HG02943 (cell line): ENCODE measurements around the gene RAPGEF3.

Experiments
- ATAC-seq: cut with Tn5 transposase; IDR thresholded peaks from one replicate; pipeline ENCODE4 v1.9.1; 2021; ENCODE audit warnings: mild to moderate bottlenecking, low read depth, moderate library complexity; ENCODE audit not compliant: unreplicated experiment

Gene RAPGEF3

DNA sequence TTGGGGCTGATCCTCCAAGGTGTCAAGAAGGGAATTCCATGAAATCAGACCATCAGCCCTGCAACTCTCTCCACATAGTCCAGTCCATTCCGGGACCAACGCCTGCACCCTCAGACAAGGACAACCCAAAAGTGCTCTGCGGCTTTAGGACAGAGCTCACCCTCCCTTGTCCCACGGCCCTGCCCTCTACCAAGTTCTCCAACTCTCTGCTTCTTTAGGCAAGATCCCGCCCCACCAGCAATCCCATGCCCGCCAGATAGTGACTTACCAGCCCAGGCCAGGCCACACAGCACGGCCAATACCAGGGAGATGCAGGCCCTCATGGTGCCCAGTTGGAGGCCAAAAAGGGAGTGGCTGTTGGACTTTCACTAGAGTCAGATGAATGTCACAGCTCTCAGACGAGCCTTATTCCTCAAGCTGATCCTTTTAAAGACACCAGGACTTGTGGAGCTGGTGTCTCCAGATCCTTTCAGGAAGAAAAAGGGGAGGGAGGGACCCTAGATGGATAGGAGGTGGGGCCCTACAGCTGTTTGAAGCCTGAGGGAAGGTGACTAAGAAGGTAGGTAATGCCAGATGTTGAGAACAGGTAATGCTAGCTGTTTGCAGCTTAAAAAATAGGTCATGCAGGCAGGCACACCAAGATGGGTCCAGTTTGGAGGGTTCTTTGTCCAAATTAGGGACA is 33.4 kb downstream of the RAPGEF3 start, which contains the start of gene ENDOU:
Gene ENDOU, minus strand, starts transcription at position 400 of the 682 bp plus-strand sequence. Its CDS starts 77 bp downstream, at position 323.
- no peak for ATAC-seq

DNA sequence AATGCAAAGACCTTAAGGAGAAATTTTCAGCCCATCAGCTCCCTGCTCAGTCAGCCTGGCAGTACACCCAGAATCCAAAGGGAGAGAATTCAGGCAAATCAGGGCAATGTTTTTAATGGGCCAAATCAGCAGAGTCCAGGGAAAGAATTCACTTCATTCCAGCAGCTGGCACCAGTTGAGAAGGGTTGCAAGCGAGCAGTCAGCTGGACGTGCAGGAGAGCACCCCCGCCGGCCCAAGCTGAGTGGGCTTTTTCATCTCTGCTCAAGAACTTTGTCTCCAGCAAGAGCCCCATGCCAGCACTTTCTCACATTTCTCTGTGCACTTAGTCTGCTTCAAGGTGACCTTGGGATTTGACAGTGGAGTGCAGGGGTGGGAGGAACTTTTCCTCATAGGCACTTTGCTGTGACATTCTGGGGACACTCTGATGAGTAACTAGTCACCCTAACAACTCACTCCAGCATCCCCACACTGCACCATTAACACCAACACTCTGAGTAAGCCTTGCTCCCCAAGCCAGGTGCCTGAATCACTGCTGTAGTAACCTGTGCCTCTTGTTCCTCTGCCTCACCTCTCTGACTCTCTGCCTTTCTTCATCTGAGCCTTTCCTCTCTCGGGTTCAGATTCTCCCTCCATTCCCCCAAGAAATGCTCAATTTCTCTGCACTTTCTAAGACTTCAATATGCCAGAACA is 35.6 kb downstream of the RAPGEF3 start:
- no peak for ATAC-seq

DNA sequence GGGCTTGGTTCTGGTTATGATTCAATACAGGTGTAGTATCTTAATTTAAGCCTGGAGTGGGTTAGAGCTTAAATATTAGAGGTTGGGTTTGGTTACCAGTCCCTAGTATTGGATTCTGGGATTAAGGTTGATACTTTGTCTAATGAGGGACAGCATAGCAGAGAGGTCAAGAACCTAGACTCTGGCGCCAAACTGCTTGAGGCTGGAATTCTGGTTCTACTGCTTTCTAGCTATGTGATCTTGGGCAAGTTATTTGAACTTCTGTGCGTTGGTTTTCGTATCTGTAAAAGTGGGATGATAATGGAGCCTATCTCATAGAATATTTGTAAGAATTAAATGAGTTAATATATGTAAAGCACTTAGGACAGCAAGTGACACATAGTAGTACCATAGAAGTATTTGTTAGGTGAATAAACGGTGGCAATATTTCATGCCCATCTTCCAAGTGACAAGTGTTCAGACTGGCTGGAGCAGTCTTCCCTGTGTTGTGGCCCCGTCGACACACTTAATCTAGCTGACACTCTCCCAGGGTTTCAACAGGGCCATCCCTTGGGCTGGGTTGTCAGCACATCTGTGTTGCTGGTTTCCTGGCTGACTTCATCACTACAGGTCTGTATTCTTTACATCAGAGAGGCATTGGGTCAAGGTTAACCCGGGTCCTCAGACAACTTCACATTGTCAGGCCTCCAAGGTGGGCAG is 36.4 kb downstream of the RAPGEF3 start:
- no peak for ATAC-seq

DNA sequence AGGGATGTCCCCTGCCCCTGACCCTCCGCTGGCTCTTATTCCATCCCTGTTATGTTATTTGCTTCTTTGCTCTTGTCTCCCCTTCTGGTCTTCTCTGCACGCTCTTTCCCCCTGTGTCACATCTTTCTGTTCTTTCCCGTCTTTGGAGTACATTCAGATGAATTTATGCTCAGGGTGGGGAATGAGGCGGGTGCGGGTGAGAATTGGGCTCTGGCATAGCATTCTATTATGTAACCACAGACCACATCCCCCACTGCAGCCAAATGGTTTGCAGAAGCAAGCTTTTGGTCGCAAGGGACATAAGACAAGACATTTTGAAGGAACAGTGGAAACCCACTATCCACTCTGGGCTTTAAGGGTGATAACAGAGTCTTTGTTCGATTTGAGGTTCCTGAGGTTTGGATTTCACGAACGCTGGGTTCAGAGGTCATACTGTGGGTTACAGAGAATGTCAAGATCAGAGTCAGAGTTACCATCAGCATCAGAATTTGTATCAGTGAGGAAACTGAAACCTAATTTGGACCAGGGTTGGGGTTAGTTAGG is 37.2 kb downstream of the RAPGEF3 start:
- no peak for ATAC-seq

DNA sequence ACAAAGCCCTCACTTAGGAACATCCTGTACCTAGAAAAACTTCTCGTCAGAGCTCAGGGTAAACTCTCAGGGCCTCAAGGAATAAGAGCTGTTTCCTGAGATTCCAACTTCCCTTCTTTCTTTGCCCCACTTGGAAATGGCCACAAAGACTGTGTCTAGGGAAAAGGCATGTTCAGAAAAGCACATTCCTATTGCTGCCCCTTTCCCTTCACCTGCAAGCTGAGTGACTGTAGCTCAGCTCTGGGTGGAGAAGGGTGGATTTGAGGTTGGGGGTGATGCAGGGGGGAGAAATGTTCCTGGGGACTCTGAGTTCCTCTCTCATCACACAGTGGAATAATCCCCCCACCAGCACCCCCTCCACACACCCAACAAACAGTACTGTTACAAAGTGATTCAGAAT is 40.1 kb downstream of the RAPGEF3 start:
- no peak for ATAC-seq

DNA sequence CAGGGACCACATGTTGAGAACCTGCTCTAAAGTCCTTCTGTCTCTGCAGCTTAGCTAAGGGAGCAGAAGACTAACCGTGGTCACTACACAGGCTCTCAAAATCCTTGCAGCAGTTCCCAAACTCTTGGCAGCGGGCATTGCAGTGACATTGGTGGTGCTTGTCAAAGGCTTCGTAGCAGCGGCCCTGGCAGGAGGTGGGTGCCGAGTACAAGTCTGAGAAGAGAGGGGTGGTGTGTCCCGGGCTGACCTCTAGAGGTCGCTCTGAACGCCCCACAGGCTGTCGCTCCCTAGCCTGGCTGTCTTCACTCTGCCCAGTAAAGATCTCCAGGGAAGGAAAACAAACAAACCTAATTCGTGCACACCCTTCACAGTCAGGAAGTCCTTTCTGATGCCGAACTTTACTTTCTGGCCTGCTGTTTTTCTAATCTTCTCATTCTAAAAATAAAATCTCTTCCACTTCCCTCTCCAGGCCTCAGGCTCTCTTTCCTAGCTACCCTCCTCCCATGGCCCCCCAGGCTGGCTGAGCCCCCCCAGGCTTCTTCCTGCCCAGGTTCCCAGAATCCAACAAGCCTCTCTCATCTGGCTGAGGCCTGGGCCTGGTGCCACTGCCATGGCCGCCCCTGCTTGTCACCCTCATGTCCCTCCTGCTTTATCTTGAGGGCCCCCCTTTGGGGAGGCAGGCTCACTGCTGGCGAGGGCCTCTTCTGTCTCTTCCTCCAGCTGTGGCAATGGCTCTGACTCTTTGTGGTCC is 41.1 kb downstream of the RAPGEF3 start:
- no peak for ATAC-seq

DNA sequence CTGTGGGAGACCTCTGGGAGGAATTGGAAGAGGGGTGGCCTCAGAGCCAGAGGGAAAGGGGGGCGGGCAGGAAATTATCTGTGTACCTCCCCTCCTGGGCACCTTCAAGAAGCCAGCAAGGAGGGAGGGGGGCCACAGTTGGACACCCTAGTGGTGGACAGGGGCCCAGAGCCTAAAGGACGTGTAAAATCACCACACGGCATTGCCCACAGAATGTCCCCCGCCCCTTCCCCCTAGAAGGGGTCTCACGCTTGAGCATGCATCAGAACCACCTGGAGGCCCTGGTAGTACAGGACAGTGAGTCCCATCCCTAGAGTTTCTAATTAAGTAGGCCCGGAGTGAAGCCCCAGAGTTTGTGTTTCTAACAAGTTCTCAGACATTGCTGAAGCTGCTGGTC is 41.6 kb downstream of the RAPGEF3 start:
- ATAC-seq: no peak

DNA sequence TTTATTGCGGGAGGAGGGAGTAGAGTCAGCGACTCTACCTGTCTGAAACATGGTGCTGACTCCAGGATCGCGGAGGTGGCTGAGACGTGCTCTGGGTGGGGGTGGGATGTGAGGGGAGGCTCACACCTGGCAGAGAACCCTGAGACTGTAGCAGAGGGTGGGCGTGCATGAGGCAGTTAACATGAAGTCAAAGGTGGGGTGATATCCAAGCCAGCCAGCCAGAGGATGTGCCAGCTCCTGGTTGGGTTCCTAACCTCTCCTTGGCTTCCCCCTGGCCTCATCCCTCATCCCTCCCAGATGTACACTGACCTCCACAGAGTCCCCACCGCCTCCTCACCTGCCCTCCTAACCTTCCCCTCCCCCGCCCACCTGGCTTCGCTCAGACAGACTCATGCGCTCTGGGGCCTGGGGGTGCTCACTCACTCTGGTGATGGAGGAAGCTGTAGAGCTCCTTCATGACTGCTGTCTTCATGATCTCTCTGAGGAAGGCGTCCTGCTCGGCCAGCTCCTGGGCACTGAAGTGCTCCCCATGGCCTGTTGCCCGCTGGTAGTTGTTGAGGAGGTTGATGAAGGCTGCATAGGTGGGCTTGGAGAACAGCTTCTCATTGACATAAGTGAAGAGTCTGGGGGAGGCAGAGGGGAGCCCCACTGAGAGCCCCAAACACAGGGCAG is 42.7 kb downstream of the RAPGEF3 start:
- ATAC-seq: no peak

DNA sequence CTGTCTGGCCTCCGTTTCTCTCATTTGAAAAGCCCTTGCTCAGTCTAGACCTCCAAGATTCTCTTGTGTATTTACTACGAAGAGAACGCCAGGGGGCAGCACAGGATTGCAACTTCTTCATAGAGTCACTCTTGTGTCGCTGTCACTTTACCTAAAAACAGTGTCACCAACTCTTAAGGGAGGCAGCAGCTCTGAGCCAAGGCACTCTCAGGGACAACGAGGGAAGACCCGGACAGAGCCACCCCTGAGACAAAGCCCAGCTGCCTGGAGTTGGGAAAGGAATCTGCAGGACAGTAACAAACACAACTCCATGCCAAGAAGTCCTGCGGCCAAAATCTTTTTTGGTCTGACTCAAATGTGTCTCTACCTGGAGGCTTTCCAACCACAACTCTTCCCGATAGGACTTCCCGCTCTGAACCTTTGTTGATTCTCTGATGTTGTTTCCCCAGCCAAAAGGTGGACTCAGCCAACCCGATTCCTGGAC is 43.2 kb downstream of the RAPGEF3 start:
- ATAC-seq: peak; percentile 62

DNA sequence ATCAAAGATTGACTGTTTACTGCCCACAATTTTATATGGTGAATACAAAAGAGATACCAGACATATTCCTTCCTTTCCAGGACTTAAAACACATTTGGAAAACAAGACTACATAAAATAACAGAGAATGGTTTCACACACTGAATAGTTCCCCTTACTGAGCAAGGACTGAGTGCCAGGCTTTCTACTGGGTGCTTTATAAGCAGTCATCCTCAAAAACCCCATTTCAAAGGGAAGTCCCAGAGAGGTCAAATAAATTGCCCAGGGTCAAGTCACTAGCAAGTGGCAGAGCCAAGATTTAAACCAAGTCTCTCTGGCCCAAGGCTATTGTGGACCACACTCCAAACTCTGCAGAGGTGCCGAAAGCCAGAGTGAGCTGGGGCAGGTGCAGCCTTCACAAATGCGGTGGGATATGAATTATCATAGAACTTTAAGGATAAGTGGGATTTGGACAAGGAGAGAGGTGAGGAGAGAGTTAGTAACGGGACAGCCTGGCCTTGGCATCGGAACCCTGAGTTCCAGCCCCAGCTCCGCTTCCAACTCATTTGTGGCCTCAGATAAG is 43.8 kb downstream of the RAPGEF3 start:
- ATAC-seq: no peak

DNA sequence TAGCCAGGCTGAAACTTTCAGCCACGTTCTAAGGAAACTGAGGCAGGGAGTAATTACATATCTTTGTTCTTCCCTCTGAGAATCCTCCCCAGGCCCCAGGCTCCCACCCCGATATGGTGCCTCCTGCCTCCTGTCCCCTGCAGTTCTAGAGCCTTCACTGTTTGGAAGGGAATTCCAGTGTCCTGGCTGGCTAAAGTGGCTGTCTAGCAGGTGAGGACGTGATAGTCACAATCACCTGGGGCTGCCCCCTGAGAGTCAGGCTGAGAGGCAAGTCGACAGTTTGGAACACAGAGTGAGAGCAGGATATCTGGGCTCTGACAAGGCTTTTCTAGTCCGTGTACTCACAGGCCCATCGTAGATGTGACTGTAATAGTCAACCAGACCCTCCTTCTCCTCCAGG is 46.5 kb downstream of the RAPGEF3 start:
- no peak for ATAC-seq

GRCh38 chr12:47711448-47711847 is 47.2 kb downstream of the RAPGEF3 start:
- no peak for ATAC-seq

DNA sequence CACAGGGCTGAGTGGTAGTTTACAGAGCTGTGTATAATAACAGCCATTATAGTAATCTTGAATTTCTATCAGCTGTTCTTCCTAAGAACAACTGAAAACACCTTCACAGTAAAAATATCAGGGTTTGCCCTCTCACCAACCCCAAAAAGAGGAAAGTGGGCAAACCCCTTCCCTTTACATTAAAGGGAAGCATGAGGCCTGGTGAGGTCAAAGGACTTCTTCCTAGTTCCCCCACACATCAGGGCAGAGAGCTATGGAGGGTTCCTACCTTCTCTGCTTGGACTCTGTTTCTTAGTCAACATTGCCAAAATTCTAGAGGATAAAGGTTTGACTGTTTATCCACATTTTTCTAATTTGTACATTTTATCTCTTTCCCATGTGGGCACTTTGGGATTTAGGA is 48.4 kb downstream of the RAPGEF3 start:
- ATAC-seq: no peak

DNA sequence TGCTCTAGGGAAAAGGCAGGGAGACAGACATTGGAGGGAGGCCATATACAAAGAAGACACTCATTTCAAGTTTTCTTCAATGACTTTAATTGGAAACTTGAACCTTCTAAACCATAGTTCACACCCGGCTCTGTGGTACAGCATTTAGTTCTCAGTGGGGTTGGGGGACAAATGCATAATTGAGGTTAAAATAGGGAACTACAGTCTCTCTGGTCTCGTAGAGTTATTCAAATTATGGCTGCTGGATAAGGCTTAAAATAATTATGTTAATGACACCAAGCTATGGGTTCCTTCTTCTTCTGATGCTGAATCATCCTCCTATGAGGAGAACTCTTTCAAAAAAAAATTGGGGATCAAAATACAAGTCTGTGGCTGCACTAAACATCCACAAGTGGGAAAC is 49.0 kb downstream of the RAPGEF3 start:
- ATAC-seq: no peak

- ATAC-seq: no peak
Measured at GRCh38 chr12:47709237-47709636, 49.4 kb downstream of the RAPGEF3 start.

DNA sequence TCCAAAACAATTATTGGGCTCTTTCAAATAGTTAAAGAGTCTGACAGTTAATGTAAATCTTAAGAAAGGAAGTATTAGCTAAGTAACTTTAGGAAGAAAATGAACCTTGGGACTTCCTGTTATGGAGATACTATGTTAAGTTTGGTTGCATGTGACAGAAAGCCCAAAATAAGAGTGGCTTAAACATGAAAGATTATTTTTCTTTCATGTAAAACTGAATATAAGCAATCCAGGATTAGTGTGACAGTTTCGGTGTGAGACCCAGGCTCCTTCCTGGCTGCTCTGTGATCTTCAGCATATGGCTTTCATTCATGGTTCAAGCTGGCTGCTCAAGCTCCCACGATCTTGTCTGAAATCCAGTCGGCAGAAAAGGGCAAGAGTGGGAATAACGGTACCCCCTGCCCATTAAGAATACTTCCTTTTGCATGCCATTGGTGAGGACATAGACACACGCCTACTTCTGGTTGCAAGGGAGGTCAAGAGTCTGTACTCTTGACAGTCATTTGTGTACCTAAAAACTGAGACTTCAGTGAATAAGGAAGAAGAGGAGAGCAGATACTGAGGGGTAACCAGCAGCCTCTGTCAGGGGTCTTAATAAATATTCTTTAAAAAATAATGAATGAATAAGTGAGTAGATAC is 50.7 kb downstream of the RAPGEF3 start:
- ATAC-seq: no peak

- no peak for ATAC-seq
Measured at GRCh38 chr12:47707355-47707754, 51.3 kb downstream of the RAPGEF3 start.

- ATAC-seq: peak; percentile 86
Measured at GRCh38 chr12:47705566-47706425, 52.9 kb downstream of the RAPGEF3 start, which contains the start of gene RPAP3. RPAP3 (minus strand) TSS chr12:47706030; CDS start chr12:47702840, 3,190 bp downstream.
